ENCODE data around the gene AARS2.
"Not testable (repeated sequence)": the region's sequence is repeated elsewhere in the genome, so short reads cannot be mapped to it uniquely, and the experiment has no call there.

AARS2 gene

GRCh38 chr6:44327096-44327495 lies 13.9 kb upstream of the AARS2 start:
- no peak overlapping the region for H3K27ac ChIP-seq
- TF ChIP-seq CTCF (conservative IDR thresholded peaks at IDR 0.05) = no peak

- no peak overlapping the region for H3K27ac ChIP-seq
- TF ChIP-seq CTCF (conservative IDR thresholded peaks at IDR 0.05) = no peak
These were observed 8.1 kb upstream of the AARS2 start for GRCh38 chr6:44321210-44321609.

GRCh38 chr6:44317136-44317631 lies 4.0 kb upstream of the AARS2 start:
- H3K27ac ChIP-seq = not testable (repeated sequence)

GRCh38 chr6:44316481-44316880 lies 3.3 kb upstream of the AARS2 start:
- no peak for TF ChIP-seq CTCF (conservative IDR thresholded peaks at IDR 0.05)
- no peak overlapping the region for H3K27ac ChIP-seq

GRCh38 chr6:44315951-44316350 lies 2.8 kb upstream of the AARS2 start:
- H3K27ac ChIP-seq = no peak overlapping the region
- no peak for TF ChIP-seq CTCF (conservative IDR thresholded peaks at IDR 0.05)

GRCh38 chr6:44315516-44315915 lies 2.4 kb upstream of the AARS2 start:
- no peak for TF ChIP-seq CTCF (conservative IDR thresholded peaks at IDR 0.05)
- no peak overlapping the region for H3K27ac ChIP-seq

GRCh38 chr6:44314657-44315056 lies 1.5 kb upstream of the AARS2 start:
- H3K27ac ChIP-seq = not testable (repeated sequence)

GRCh38 chr6:44311767-44312166 lies 1.4 kb downstream of the AARS2 start:
- TF ChIP-seq CTCF (conservative IDR thresholded peaks at IDR 0.05) = no peak
- H3K27ac ChIP-seq = no peak overlapping the region

- H3K27ac ChIP-seq = no peak overlapping the region
- TF ChIP-seq CTCF (conservative IDR thresholded peaks at IDR 0.05) = no peak
These were observed 1.8 kb downstream of the AARS2 start for GRCh38 chr6:44311304-44311703.

Measured in VCaP (cell line).